Karpas-422 (cell line): ENCODE data around the gene UBXN11. TPM values are rescaled to one million over a fixed set of nuclear protein-coding genes. Genes with fewer than 3 reads are reported as not detected.
A peak's percentile ranks its signal among the peaks of the same experiment; 100 is the strongest.
"Not testable (repeated sequence)": the region's sequence is repeated elsewhere in the genome, so short reads cannot be mapped to it uniquely, and the experiment has no call there.

Experiments used
- DNase-seq: peaks from one replicate; pipeline ENCODE4 v3.0.0-alpha.2; 2015
- H2AFZ ChIP-seq: fragments of 200-600 bp; sonication (generic); 2 replicates; pipeline ENCODE4 v1.6.1; 2014; ENCODE audit warnings: antibody characterized with exemption, low read length, mixed read lengths
- H3K27ac ChIP-seq: fragments of 200-600 bp; sonication (generic); 2 replicates; pipeline ENCODE4 v1.5.1; 2014; ENCODE audit warnings: mild to moderate bottlenecking, low read length, moderate library complexity
- H3K27me3 ChIP-seq: fragments of 200-600 bp; sonication (generic); 2 replicates; pipeline ENCODE4 v1.6.1; 2014; ENCODE audit warnings: low read length, mixed read lengths
- H3K36me3 ChIP-seq: fragments of 200-600 bp; sonication (generic); 2 replicates; pipeline ENCODE4 v1.6.1; 2014; ENCODE audit warnings: low read length, mixed read lengths; ENCODE audit not compliant: insufficient read depth
- H3K4me1 ChIP-seq: fragments of 200-600 bp; sonication (generic); 2 replicates; pipeline ENCODE4 v1.6.1; 2014; ENCODE audit warnings: mild to moderate bottlenecking, low read length, mixed read lengths
- H3K4me2 ChIP-seq: fragments of 200-600 bp; sonication (generic); 2 replicates; pipeline ENCODE4 v1.6.1; 2014; ENCODE audit warnings: low read length, low read depth, mild to moderate bottlenecking; ENCODE audit not compliant: poor library complexity, severe bottlenecking
- H3K4me3 ChIP-seq: fragments of 200-600 bp; sonication (generic); 2 replicates; pipeline ENCODE4 v1.5.1; 2014; ENCODE audit warnings: mild to moderate bottlenecking, antibody characterized with exemption, low read length, mixed read lengths
- H3K79me2 ChIP-seq: fragments of 200-600 bp; sonication (generic); 2 replicates; pipeline ENCODE4 v1.6.1; 2014; ENCODE audit warnings: mild to moderate bottlenecking, low read length, mixed read lengths
- H3K9ac ChIP-seq: fragments of 200-600 bp; sonication (generic); 2 replicates; pipeline ENCODE4 v1.6.0; 2014; ENCODE audit warnings: low read length
- H3K9me2 ChIP-seq: fragments of 200-600 bp; sonication (generic), shearing (Covaris generic); replicated peaks from 2 replicates; pipeline ENCODE4 v1.6.0; 2014; ENCODE audit warnings: mild to moderate bottlenecking, low read length, moderate library complexity; ENCODE audit not compliant: insufficient read depth
- H3K9me3 ChIP-seq: fragments of 300-700, 200-600 bp; sonication (generic); 2 replicates; pipeline ENCODE4 v1.6.1; 2014; ENCODE audit warnings: low read length, mixed read lengths
- H4K20me1 ChIP-seq: fragments of 200-600 bp; sonication (generic); 2 replicates; pipeline ENCODE4 v1.6.1; 2014; ENCODE audit warnings: mild to moderate bottlenecking, antibody characterized with exemption, low read length, low read depth; ENCODE audit not compliant: insufficient read depth
- total RNA-seq: library from RNA; depleted of rRNA; stranded (reverse); fragments of >200 nt; shearing (Covaris generic); gene quantifications from 2 replicates; pipeline ENCODE4 v1.2.3, GENCODE V29; 2014; ENCODE audit warnings: low replicate concordance

The UBXN11 gene
- total RNA-seq, 1 experiment from 2014 or later = 20.7 TPM

DNA sequence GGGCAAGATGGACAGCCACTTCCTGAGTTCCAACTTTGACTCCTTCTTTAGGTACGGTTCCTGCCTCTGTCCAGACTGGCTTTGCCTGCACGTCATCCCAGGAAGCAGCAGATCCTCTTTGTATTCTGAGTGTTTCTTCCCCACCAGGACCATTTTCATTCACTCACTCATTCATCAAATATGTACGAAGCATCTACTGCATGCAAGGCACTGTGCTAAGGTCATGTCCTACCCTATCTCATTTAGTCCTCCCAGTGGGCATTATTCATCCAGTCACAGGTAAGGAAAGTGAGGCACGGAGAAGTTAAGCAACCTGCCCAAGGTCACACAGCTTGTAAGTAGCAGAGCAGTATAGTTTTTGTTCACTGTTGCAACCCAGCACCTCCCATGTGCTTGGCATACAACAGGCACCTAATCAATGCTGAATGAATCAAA, 33.6 kb upstream of the UBXN11 start:
- Histone ChIP-seq H3K4me3 (no peak overlapping the region), H3K4me2 (no peak overlapping the region), H2AFZ (no peak overlapping the region), H3K36me3 (no peaks in the 10 kb centered on the region), H3K9ac (no peak overlapping the region), H4K20me1 (no peaks in the 10 kb centered on the region), H3K9me3 (no peaks in the 10 kb centered on the region), H3K4me1 (peaks cover 18% of the 10 kb centered on the region), H3K9me2 (no peaks in the 10 kb centered on the region), H3K79me2 (no peaks in the 10 kb centered on the region), H3K27me3 (no peaks in the 10 kb centered on the region), H3K27ac (no peak overlapping the region)
- no peak for DNase-seq

DNA sequence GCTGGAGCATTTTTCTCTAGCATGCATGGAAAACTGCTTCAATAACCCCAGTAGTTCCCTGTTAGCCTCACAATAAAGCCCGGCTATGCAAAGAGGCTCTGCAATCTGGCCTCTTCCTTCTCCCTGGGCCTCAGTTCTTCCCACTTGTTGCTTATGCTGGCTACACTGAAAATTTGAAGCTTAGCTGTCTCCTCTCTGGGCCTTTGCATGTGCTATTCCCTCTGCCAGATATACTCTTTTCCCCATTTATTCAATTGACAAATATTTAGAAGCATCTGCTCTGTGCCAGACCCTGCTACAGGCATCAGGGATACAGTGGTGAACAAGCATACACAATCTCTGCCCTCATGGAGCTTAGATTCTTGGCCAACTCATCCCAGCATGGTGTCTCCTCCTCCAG, 32.2 kb upstream of the UBXN11 start:
- H3K27me3 ChIP-seq = no peaks in the 10 kb centered on the region

DNA sequence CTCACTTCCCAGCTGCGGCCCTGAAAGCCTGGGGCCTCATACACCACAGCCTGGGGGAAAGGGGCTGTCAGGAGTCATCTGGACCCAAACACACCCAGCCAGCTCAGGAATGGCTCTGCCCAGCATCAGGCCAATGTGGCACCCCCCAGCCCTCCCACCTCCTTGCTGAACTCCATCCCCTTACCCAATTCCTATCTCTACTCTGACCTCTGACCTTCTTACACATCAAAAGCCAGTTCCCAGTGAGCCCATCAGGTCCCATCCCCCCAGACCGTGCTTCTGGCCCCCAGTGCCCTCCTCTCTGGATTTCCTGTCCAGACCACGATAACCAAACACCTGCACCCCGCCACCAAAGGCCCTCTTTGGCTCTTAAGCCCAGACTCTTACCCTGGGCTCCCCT, 31.2 kb upstream of the UBXN11 start:
- Histone ChIP-seq H3K9me3 (no peaks in the 10 kb centered on the region), H3K79me2 (no peaks in the 10 kb centered on the region), H2AFZ (no peak overlapping the region), H3K9me2 (no peaks in the 10 kb centered on the region), H3K36me3 (no peaks in the 10 kb centered on the region), H3K4me3 (no peak overlapping the region), H3K27ac (no peak overlapping the region), H3K4me2 (no peak overlapping the region), H4K20me1 (no peaks in the 10 kb centered on the region), H3K4me1 (peaks cover 18% of the 10 kb centered on the region), H3K27me3 (no peaks in the 10 kb centered on the region), H3K9ac (no peak overlapping the region)
- no peak for DNase-seq

More for the DNA sequence above, 32.2 kb upstream of the UBXN11 start:
- DNase-seq = no peak
- H3K4me3 ChIP-seq = no peak overlapping the region
- H3K79me2 ChIP-seq = no peaks in the 10 kb centered on the region
- no peak overlapping the region for H3K9ac ChIP-seq
- no peaks in the 10 kb centered on the region for H3K9me2 ChIP-seq
- no peak overlapping the region for H2AFZ ChIP-seq
- no peaks in the 10 kb centered on the region for H3K9me3 ChIP-seq
- H3K36me3 ChIP-seq = no peaks in the 10 kb centered on the region
- H3K4me2 ChIP-seq = no peak overlapping the region
- no peaks in the 10 kb centered on the region for H4K20me1 ChIP-seq
- peaks cover 18% of the 10 kb centered on the region for H3K4me1 ChIP-seq
- H3K27ac ChIP-seq = no peak overlapping the region

DNA sequence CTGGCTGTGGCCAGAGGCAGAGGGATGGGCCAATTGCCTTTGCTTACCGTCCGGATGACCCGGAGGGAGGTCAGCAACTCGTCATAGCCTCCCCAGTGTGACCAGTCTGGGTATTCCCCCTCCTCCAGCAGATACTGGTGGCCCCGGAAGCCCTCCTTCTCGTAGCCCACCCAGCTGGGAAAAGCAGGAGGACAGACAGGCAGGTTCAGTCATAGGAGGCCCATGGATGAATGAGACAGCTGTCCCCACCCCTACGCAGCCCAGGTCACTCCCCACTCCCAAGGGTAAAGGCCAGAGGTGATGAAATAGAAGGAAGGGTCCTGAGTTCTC, 30.7 kb upstream of the UBXN11 start:
- no peaks in the 10 kb centered on the region for H4K20me1 ChIP-seq
- no peaks in the 10 kb centered on the region for H3K27me3 ChIP-seq
- H3K4me2 ChIP-seq = peak overlapping the region; percentile 97
- H3K79me2 ChIP-seq = no peaks in the 10 kb centered on the region
- no peak overlapping the region for H3K27ac ChIP-seq
- H3K36me3 ChIP-seq = no peaks in the 10 kb centered on the region
- H3K4me1 ChIP-seq = peaks cover 18% of the 10 kb centered on the region
- H3K9me3 ChIP-seq = no peaks in the 10 kb centered on the region
- no peak overlapping the region for H2AFZ ChIP-seq
- H3K9ac ChIP-seq = no peak overlapping the region
- no peak for DNase-seq
- no peaks in the 10 kb centered on the region for H3K9me2 ChIP-seq
- H3K4me3 ChIP-seq = no peak overlapping the region

DNA sequence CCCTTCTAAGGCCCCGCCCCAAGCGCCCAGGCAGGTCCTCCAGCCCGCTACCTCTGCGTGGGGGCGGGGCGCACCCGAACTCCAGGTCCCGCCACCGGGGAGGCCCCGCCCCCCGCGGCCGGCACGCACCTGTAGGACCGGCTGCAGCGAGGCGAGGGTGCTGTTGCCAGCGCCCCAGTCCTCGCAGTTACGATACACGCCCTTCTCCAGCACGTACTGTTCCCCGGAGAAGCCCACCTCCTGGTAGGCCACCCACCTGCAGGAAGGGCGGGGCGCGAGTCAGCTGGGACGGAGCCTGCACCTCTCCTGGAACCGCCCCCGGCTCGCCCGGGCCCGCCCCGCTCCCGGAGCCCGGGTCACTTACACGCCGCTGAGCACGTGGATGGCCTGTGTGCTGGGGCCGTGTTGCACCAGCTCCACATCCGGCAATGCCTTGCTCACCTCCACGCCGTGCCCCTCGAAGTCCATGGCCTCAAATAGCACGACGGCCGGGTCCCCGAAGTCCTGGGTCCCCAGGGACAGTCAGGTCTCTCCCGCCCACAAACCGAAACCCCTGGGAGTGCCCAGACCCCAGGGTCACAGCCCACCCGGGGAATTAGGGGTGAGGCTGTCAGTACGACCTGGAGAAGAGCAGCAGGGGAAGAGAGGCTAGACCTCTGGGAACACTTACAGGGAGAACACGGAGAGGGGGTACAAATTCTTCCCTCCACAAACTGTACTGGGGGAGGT, 30.2 kb upstream of the UBXN11 start:
- Histone ChIP-seq H3K4me1 (peaks cover 18% of the 10 kb centered on the region), H3K9me3 (no peaks in the 10 kb centered on the region), H2AFZ (peak overlapping the region; percentile 85), H3K27ac (no peak overlapping the region), H3K4me3 (peak overlapping the region; percentile 74), H3K79me2 (no peaks in the 10 kb centered on the region), H3K36me3 (no peaks in the 10 kb centered on the region), H3K27me3 (no peaks in the 10 kb centered on the region), H3K9me2 (no peaks in the 10 kb centered on the region), H3K4me2 (peak overlapping the region; percentile 97), H4K20me1 (no peaks in the 10 kb centered on the region), H3K9ac (peak overlapping the region; percentile 67)
- DNase-seq = peak; percentile 91

DNA sequence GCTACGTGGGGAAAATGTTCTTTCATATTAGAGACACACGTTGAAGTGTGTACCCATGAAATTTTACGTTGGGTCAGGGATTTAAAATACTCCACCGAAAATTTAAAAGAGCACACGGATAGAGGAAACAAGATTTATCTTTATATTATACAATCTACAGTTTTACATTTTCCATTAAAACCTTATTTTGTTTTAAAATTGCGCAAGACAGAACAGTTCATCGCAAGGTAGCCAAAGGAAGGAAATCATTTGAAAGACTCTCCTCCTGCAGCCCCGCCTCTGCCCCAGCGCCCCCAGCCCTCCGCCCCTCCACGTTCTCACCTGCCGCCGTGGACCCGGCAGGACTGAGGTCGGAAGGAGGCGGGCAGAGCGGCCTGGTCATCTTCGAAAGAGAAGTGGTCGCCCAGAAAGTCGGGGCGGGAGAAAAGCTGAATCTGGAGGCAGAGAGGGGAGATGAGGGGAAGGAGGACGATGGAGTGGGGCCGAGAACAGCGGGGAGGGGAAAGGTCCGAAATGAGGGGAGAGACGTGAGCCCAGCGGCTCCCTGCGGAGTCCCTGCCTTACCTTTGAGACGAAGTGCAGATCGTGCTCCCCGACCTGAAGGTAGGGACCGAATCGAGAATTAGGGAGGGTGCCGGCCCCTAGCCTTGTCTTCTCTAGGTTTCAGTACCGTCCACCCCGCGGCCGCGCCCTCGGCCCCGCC, 29.5 kb upstream of the UBXN11 start:
- Histone ChIP-seq H2AFZ (peak overlapping the region; percentile 85), H3K4me3 (peak overlapping the region; percentile 74)

DNA sequence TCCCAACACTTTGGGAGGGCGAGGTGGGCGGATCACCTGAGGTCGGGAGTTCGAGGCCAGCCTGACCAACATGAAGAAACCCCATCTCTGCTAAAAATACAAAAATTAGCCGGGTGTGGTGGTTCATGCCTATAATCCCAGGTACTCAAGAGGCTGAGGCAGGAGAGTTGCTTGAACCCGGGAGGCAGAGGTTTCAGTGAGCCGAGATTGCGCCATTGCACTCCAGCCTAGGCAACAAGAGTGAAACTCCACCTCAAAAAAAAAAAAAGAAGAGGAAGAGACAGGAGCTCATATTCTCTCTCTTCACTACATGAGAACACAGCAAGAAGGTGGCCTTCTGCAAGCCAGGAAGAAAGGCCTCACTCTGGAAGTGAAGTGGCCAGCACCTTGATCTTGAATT, 26.9 kb upstream of the UBXN11 start:
- H3K4me1 ChIP-seq = peaks cover 18% of the 10 kb centered on the region
- H3K36me3 ChIP-seq, H3K27ac ChIP-seq, H3K79me2 ChIP-seq, H3K9me2 ChIP-seq, H3K9me3 ChIP-seq, H3K4me3 ChIP-seq, H3K4me2 ChIP-seq, H2AFZ ChIP-seq, H3K9ac ChIP-seq, H3K27me3 ChIP-seq, H4K20me1 ChIP-seq, DNase-seq: not testable (repeated sequence)

More for the DNA sequence above, 29.5 kb upstream of the UBXN11 start:
- Histone ChIP-seq H4K20me1 (no peaks in the 10 kb centered on the region), H3K27ac (no peak overlapping the region), H3K4me2 (peak overlapping the region; percentile 97), H3K79me2 (no peaks in the 10 kb centered on the region), H3K9me3 (no peaks in the 10 kb centered on the region), H3K9me2 (no peaks in the 10 kb centered on the region), H3K27me3 (no peaks in the 10 kb centered on the region), H3K9ac (peak overlapping the region; percentile 67), H3K4me1 (peaks cover 18% of the 10 kb centered on the region), H3K36me3 (no peaks in the 10 kb centered on the region)
- no peak for DNase-seq

DNA sequence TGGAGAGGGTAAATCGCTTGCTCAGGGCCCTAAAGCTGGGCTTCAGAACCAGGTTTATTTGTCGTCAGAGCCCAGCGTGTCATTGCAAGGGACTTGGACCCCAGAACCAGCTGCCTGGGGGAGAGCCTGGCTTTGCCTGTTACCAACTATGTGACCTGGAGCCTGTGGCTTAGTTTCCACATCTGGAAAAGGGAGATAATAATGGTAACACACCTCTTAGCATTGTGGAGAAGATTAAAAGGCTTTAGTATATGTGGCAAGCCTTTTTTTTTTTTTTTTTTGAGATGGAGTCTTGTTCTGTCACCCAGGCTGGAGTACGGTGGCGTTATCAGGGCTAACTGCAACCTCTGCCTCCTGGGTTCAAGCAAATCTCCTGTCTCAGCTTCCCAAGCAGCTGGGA, 23.8 kb upstream of the UBXN11 start:
- H3K9ac ChIP-seq = no peak overlapping the region

More for the DNA sequence above, 23.8 kb upstream of the UBXN11 start:
- Histone ChIP-seq H3K27ac (no peak overlapping the region), H3K4me1 (no peaks in the 10 kb centered on the region; the same call in 1 of the 2 replicates), H3K36me3 (no peaks in the 10 kb centered on the region), H3K4me2 (no peak overlapping the region), H4K20me1 (no peaks in the 10 kb centered on the region), H2AFZ (no peak overlapping the region), H3K9me2 (no peaks in the 10 kb centered on the region), H3K4me3 (no peak overlapping the region), H3K9me3 (no peaks in the 10 kb centered on the region), H3K27me3 (no peaks in the 10 kb centered on the region), H3K79me2 (no peaks in the 10 kb centered on the region)
- no peak for DNase-seq
